GM23248 (cell line): ENCODE data around the gene PDCD2L. TPM values are rescaled to one million over a fixed set of nuclear protein-coding genes. Genes with fewer than 3 reads are reported as not detected.
A peak's percentile ranks its signal among the peaks of the same experiment; 100 is the strongest.

Experiments
- DNase-seq: peaks from one replicate; pipeline ENCODE4 v3.0.0-alpha.2; 2015
- H2AFZ ChIP-seq: fragments of 200-600 bp; sonication (generic); 2 replicates; pipeline ENCODE4 v1.6.1; 2016; ENCODE audit warnings: antibody characterized with exemption
- H3F3A ChIP-seq: fragments of 200-600 bp; sonication (generic); 2 replicates; pipeline ENCODE4 v1.6.1; 2016; ENCODE audit warnings: mild to moderate bottlenecking, antibody characterized with exemption, mixed run types; ENCODE audit not compliant: insufficient read depth
- H3K27ac ChIP-seq: fragments of 200-600 bp; sonication (generic); 2 replicates; pipeline ENCODE4 v1.5.1; 2016; ENCODE audit warnings: mild to moderate bottlenecking
- H3K27me3 ChIP-seq: fragments of 200-600 bp; sonication (generic); replicated peaks from 2 replicates; pipeline ENCODE4 v1.6.1; 2016; ENCODE audit warnings: mild to moderate bottlenecking; ENCODE audit not compliant: insufficient read depth
- H3K36me3 ChIP-seq: fragments of 200-600 bp; sonication (generic); 2 replicates; pipeline ENCODE4 v1.6.1; 2016; ENCODE audit warnings: low read depth, mild to moderate bottlenecking
- H3K4me1 ChIP-seq: fragments of 200-600 bp; sonication (generic); 2 replicates; pipeline ENCODE4 v1.6.1; 2016; ENCODE audit warnings: mild to moderate bottlenecking; ENCODE audit not compliant: insufficient read depth
- H3K4me2 ChIP-seq: fragments of 200-600 bp; sonication (generic); one replicate; pipeline ENCODE4 v1.6.1; 2016; ENCODE audit warnings: mild to moderate bottlenecking; ENCODE audit not compliant: unreplicated experiment
- H3K4me3 ChIP-seq: fragments of 200-600 bp; sonication (generic); 2 replicates; pipeline ENCODE4 v1.5.1; 2016; ENCODE audit warnings: mild to moderate bottlenecking
- H3K79me2 ChIP-seq: fragments of 200-600 bp; sonication (generic); 2 replicates; pipeline ENCODE4 v1.6.1; 2016; ENCODE audit warnings: mild to moderate bottlenecking; ENCODE audit not compliant: insufficient read depth
- H3K9ac ChIP-seq: fragments of 200-600 bp; sonication (generic); 2 replicates; pipeline ENCODE4 v1.6.1; 2016; ENCODE audit warnings: mild to moderate bottlenecking
- H3K9me2 ChIP-seq: fragments of 200-600 bp; sonication (generic); 2 replicates; pipeline ENCODE4 v1.6.1; 2016; ENCODE audit warnings: mixed run types, mild to moderate bottlenecking, moderate library complexity; ENCODE audit not compliant: insufficient read depth
- H3K9me3 ChIP-seq: fragments of 200-600 bp; sonication (generic); one replicate; pipeline ENCODE4 v1.6.1; 2017; ENCODE audit warnings: low read depth
- H4K20me1 ChIP-seq: fragments of 200-600 bp; sonication (generic); 2 replicates; pipeline ENCODE4 v1.6.0; 2016; ENCODE audit not compliant: insufficient read depth
- EZH2 ChIP-seq: fragments of 200-600 bp; sonication (generic); IDR thresholded peaks from 2 replicates; pipeline ENCODE4 v1.6.1; 2018; ENCODE audit warnings: antibody characterized with exemption, mild to moderate bottlenecking; ENCODE audit not compliant: insufficient read depth, poor library complexity, severe bottlenecking
- EZH2phosphoT487 ChIP-seq: fragments of 200-600 bp; sonication (generic); IDR thresholded peaks from 2 replicates; pipeline ENCODE4 v1.6.1; 2018; ENCODE audit warnings: antibody characterized with exemption, moderate library complexity, mild to moderate bottlenecking, low read depth; ENCODE audit not compliant: insufficient read depth
- WGBS, 2 experiments: methylation state at CpG; one replicate each; pipeline ENCODE4 v1.1.6; 2015 to 2017; ENCODE audit warnings: low lambda C conversion rate in 2 of 2, low coverage in 1 of 2; ENCODE audit errors: missing lambda C conversion rate in 2 of 2; 5-methylcytosine and 5-hydroxymethylcytosine counted together
- in situ Hi-C: fragments of 300-500 bp; cut with MboI; formaldehyde crosslinking; loops from 2 replicates; pipeline ENCODE4 v1.15.0; 2020
- polyA plus RNA-seq: library from polyadenylated mRNA; unstranded; fragments of >200 nt; fragmentation: Nextera tagmentation; extraction: Ambion mirVana; gene quantifications from 2 replicates; pipeline ENCODE4 v1.2.1, GENCODE V29; 2016
- total RNA-seq: library from RNA; depleted of rRNA; stranded (reverse); fragments of >200 nt; shearing (Covaris generic); gene quantifications from 2 replicates; pipeline ENCODE4 v1.2.3, GENCODE V29; 2014

The PDCD2L gene
- total and polyA plus RNA-seq, 2 experiments from 2014 or later = 7.4 to 13.4 TPM

DNA sequence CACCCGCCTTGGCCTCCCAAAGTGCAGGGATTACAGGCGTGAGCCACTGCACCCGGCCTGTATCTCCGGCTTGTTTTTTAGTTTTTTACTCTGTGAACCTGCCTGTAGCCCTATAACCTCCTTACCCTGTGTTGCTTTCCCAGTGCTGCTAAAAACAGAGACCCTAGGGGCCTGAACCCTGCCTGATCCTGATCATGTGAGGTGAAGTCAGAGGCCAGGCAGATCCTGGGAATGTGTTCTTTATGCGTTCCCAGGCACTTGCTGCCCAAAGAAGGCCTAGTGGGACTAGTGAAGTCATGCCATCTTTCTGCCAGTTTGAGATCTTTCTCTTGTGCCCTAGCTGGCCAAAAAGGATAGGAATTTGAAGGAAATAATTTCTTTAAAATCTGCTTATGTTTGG lies 28.6 kb downstream of the PDCD2L start:
- TF ChIP-seq EZH2phosphoT487 (no peak), EZH2 (no peak)
- Histone ChIP-seq H3K27me3 (no peaks in the 10 kb centered on the region), H3K79me2 (peaks cover 100% of the 10 kb centered on the region), H3K4me1 (peaks cover 24% of the 10 kb centered on the region), H2AFZ (no peak overlapping the region), H3K9ac (no peak overlapping the region), H3K4me2 (no peak overlapping the region), H3K9me3 (no peaks in the 10 kb centered on the region), H3K4me3 (no peak overlapping the region), H3K9me2 (no peaks in the 10 kb centered on the region), H3K36me3 (peaks cover 28% of the 10 kb centered on the region), H4K20me1 (peaks cover 9% of the 10 kb centered on the region; the same call in 1 of the 2 replicates), H3F3A (0 out of 2 replicates have a peak, but pooled peaks cover 5% of the 10 kb centered on the region), H3K27ac (no peak overlapping the region)
- in situ Hi-C loops = no loop called here
- WGBS, 2 experiments = 80 to 83% methylated on average over 5 of the region's 5 CpGs
- DNase-seq = no peak

DNA sequence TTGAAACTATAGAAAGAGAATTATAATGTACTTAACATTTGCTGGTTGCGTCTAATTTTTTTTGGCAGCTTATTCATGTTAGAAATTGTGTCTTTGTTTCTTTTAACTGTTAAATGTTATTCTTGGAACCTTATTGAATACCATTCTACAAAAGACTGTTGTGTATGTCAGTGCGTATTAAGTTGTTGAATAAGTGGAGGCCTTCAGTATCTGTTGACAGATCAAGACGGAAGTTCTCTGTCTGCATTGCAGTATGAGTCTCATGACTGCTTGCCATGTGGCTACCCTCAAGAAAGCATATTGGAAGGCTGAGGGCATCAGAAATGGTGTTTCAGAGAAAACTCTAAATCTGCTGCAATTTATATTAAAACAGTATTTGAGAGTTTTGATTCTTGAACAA lies 32.5 kb downstream of the PDCD2L start:
- Histone ChIP-seq H3F3A (no peaks in the 10 kb centered on the region; the same call in 1 of the 2 replicates), H3K9me3 (no peaks in the 10 kb centered on the region), H4K20me1 (no peaks in the 10 kb centered on the region), H3K4me3 (no peak overlapping the region), H3K4me2 (no peak overlapping the region), H3K79me2 (peaks cover 100% of the 10 kb centered on the region), H2AFZ (no peak overlapping the region), H3K4me1 (no peaks in the 10 kb centered on the region), H3K9me2 (no peaks in the 10 kb centered on the region), H3K27me3 (no peaks in the 10 kb centered on the region), H3K27ac (no peak overlapping the region), H3K36me3 (peaks cover 50% of the 10 kb centered on the region), H3K9ac (no peak overlapping the region)
- WGBS, 2 experiments = 69 to 85% methylated on average over 3 of the region's 3 CpGs
- in situ Hi-C loops = no loop called here
- DNase-seq = no peak
- no peak for TF ChIP-seq EZH2
- TF ChIP-seq EZH2phosphoT487 = no peak

- no peak overlapping the region for H3K27ac ChIP-seq
- no peak overlapping the region for H3K9ac ChIP-seq
- in situ Hi-C loops = no loop called here
- peaks cover 59% of the 10 kb centered on the region for H3K36me3 ChIP-seq
- no peak overlapping the region for H3K4me3 ChIP-seq
- H4K20me1 ChIP-seq = peaks cover 6% of the 10 kb centered on the region; the same call in 1 of the 2 replicates
- no peak overlapping the region for H3K4me2 ChIP-seq
- peaks cover 26% of the 10 kb centered on the region for H3F3A ChIP-seq
- H2AFZ ChIP-seq = no peak overlapping the region
- TF ChIP-seq EZH2 = no peak
- TF ChIP-seq EZH2phosphoT487 = no peak
- no peaks in the 10 kb centered on the region for H3K9me3 ChIP-seq
- DNase-seq = no peak
- H3K4me1 ChIP-seq = peaks cover 11% of the 10 kb centered on the region
- 97 to 98% methylated on average over 3 of the region's 3 CpGs for WGBS, 2 experiments
- H3K27me3 ChIP-seq = no peaks in the 10 kb centered on the region
- H3K9me2 ChIP-seq = no peaks in the 10 kb centered on the region
- peaks cover 34% of the 10 kb centered on the region for H3K79me2 ChIP-seq
Measured at GRCh38 chr19:34448191-34448590, 44.0 kb downstream of the PDCD2L start.

GRCh38 chr19:34452723-34453122 lies 48.5 kb downstream of the PDCD2L start:
- DNase-seq = peak; percentile 47
- H3K79me2 ChIP-seq = peaks cover 40% of the 10 kb centered on the region
- H4K20me1 ChIP-seq = peaks cover 6% of the 10 kb centered on the region; the same call in 1 of the 2 replicates
- in situ Hi-C loops = no loop called here
- H3K27ac ChIP-seq = peak overlapping the region; percentile 41
- no peaks in the 10 kb centered on the region for H3K9me2 ChIP-seq
- H2AFZ ChIP-seq = no peak overlapping the region
- no peaks in the 10 kb centered on the region for H3K27me3 ChIP-seq
- no peak overlapping the region for H3K4me2 ChIP-seq
- TF ChIP-seq EZH2phosphoT487 = no peak
- TF ChIP-seq EZH2 = no peak
- H3K4me1 ChIP-seq = peaks cover 29% of the 10 kb centered on the region
- H3K4me3 ChIP-seq = no peak overlapping the region
- H3F3A ChIP-seq = peaks cover 47% of the 10 kb centered on the region
- H3K9ac ChIP-seq = no peak overlapping the region
- H3K36me3 ChIP-seq = peaks cover 48% of the 10 kb centered on the region
- no peaks in the 10 kb centered on the region for H3K9me3 ChIP-seq

DNA sequence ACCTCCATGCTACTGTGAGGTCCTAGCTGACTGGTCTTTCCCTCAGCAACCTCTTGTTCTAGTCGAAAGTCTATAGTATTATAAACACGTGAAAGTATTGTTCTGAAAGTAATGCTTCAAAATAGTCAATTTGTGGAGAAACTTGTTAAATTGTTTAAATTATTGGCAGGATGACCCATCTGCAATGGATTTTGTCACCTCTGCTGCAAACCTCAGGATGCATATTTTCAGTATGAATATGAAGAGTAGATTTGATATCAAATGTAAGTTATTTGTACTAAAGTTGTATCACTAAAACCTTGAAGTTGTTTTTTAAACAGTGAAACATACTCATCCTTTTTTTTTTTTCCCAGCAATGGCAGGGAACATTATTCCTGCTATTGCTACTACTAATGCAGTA lies 49.9 kb downstream of the PDCD2L start:
- peaks cover 47% of the 10 kb centered on the region for H3F3A ChIP-seq
- peak overlapping the region; percentile 37 for H3K27ac ChIP-seq
- no peak overlapping the region for H3K9ac ChIP-seq
- H3K9me2 ChIP-seq = no peaks in the 10 kb centered on the region
- peaks cover 29% of the 10 kb centered on the region for H3K4me1 ChIP-seq
- H3K36me3 ChIP-seq = peaks cover 48% of the 10 kb centered on the region
- TF ChIP-seq EZH2phosphoT487 (no peak), EZH2 (no peak)
- 73 to 80% methylated on average over 2 of the region's 2 CpGs for WGBS, 2 experiments
- H4K20me1 ChIP-seq = peaks cover 6% of the 10 kb centered on the region; the same call in 1 of the 2 replicates
- H3K27me3 ChIP-seq = no peaks in the 10 kb centered on the region
- H3K9me3 ChIP-seq = no peaks in the 10 kb centered on the region
- in situ Hi-C loops = no loop called here
- H3K4me3 ChIP-seq = no peak overlapping the region
- H2AFZ ChIP-seq = no peak overlapping the region
- peaks cover 46% of the 10 kb centered on the region for H3K79me2 ChIP-seq
- peak; percentile 40 for DNase-seq
- H3K4me2 ChIP-seq = peak overlapping the region; percentile 20
